ENCODE measurements around the gene FAM83G.

GRCh38 chr17:19009970-19010369, 5.4 kb upstream of the FAM83G start:
- no peak for TF ChIP-seq HDGF (IDR thresholded peaks at IDR 0.05; ENCODE audit: borderline replicate concordance)
- TF ChIP-seq FOXA1 (IDR thresholded peaks at IDR 0.05), result no peak
- TF ChIP-seq SP1 (IDR thresholded peaks at IDR 0.05), result no peak
- no peak for TF ChIP-seq ARNT (IDR thresholded peaks at IDR 0.05)
- TF ChIP-seq ZNF384 (IDR thresholded peaks at IDR 0.05), result no peak
- no peak for TF ChIP-seq FOXK2 (IDR thresholded peaks at IDR 0.05)
- TF ChIP-seq LEF1 (IDR thresholded peaks at IDR 0.05; ENCODE audit: borderline replicate concordance), result no peak

Measured in HEK293T (cell line).